ENCODE measurements around the gene EVA1B. TPM values are rescaled to one million over a fixed set of nuclear protein-coding genes. Genes with fewer than 3 reads are reported as not detected.

Gene EVA1B
- total and polyA plus RNA-seq, 4 donors, result 8.0 to 67.6 (median 25.0) TPM

DNA sequence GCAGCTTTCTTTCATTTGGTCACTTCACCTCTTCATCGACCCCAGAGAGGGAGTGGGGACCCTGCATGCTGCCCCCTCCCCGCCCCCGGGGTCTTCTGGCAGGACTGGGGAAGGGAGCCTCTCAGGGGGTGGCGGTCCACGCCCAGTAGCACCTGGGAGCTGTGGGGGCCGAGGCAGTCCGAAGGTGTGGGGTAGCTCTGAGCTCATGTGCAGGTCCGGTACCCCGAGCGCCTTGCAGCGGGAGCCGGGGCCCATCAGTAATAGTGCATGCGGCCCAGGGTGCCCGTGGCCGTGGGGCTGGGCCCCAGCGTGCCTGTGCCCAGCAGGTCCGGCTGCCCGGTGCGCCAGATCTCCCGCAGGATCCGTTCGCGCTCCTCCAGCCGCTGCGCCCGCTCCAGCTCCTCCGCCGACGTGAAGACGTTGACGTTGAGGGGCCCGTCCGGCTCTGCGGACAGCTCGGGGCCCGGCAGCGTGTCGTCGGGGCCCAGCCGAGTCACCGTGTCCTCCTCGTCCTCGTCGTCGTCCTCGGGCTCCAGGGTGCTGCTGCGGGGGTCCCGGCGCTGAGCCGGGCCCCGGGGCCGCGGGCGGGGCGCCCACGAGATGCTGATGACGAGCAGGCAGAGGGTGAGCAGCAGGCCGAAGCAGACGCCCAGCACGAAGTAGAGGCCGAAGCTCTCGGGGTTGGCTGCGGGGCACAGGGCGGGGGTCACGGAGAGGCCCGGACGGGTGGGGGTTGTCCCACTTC is 1.2 kb downstream of the EVA1B start:
- Histone ChIP-seq H3K27me3 (ENCODE audit: control insufficient read depth, insufficient read depth, low read length) (peaks cover 31% of the 10 kb centered on the region), H3K36me3 (ENCODE audit: control insufficient read depth, insufficient read depth, low read length) (peaks cover 32% of the 10 kb centered on the region), H3K4me3 (ENCODE audit: low read depth, low read length) (peak overlapping the region; percentile 45), H3K9me3 (ENCODE audit: control insufficient read depth, insufficient read depth, low read length) (no peaks in the 10 kb centered on the region), H3K27ac (ENCODE audit: low read depth, low read length) (peak overlapping the region; percentile 84), H3K4me1 (ENCODE audit: control insufficient read depth, insufficient read depth, low read length) (peaks cover 37% of the 10 kb centered on the region)
- WGBS (ENCODE audit: insufficient coverage), result 25% methylated on average over 67 of the region's 67 CpGs
- DNase-seq (ENCODE audit: low read depth in 4 of 6, low spot score in 6 of 6), result peak in 1 of 6 donors; percentile 24

DNA sequence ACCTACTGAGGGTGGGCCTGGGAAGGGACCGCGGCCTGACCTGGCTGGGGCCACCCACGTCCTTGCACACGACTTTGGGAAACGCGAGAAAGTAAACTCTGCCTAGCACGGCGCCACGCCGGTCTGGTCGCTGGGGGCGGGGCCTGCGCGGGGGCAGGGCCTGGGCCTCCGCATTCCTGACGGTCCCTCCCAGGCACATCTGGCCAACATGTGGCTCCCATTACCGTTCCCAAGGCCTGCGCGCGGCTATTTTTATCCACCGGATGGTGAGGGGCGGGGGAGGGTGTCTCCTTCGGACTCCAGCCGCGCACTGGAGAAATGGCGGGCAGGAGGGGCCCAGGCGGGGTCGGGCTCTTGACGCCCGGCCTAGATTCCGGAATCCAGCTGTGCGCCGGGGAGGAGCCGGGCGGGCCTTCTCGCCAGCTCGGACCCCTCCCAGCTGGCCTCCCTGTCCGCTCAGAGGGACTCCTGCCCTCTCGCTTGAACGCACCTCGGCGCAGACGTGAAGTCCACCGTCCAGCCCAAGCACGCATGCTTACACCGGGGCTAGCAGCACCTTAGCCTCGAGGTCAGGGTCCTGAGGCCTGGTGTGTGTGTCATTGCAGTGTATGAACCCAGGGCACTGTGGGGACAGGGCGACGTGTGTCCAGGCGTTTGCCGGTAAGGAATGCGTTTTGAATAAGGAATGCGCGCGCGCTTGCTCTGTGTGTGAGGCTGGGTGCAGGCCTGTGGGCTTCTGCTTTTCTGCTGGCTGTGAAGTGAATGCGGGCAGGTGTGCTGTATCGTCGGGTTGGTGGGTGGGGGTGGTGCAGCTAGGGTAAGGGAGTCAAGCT is 2.1 kb downstream of the EVA1B start:
- peak overlapping the region; percentile 67 for H3K27ac ChIP-seq (ENCODE audit: low read depth, low read length)

GRCh38 chr1:36320767-36321118 is 2.7 kb downstream of the EVA1B start:
- no peak for DNase-seq (ENCODE audit: low read depth in 4 of 6, low spot score in 6 of 6)
- H3K4me1 ChIP-seq (ENCODE audit: control insufficient read depth, insufficient read depth, low read length), result peaks cover 34% of the 10 kb centered on the region
- WGBS (ENCODE audit: insufficient coverage), result 21% methylated on average over 21 of the region's 23 CpGs
- peaks cover 33% of the 10 kb centered on the region for H3K36me3 ChIP-seq (ENCODE audit: control insufficient read depth, insufficient read depth, low read length)
- H3K27ac ChIP-seq (ENCODE audit: low read depth, low read length), result peak overlapping the region; percentile 67
- H3K4me3 ChIP-seq (ENCODE audit: low read depth, low read length), result peak overlapping the region; percentile 32
- H3K9me3 ChIP-seq (ENCODE audit: control insufficient read depth, insufficient read depth, low read length), result no peaks in the 10 kb centered on the region
- H3K27me3 ChIP-seq (ENCODE audit: control insufficient read depth, insufficient read depth, low read length), result peaks cover 31% of the 10 kb centered on the region

More for the DNA sequence above, 2.1 kb downstream of the EVA1B start:
- peaks cover 33% of the 10 kb centered on the region for H3K36me3 ChIP-seq (ENCODE audit: control insufficient read depth, insufficient read depth, low read length)
- H3K4me3 ChIP-seq (ENCODE audit: low read depth, low read length), result peak overlapping the region; percentile 32
- DNase-seq (ENCODE audit: low read depth in 4 of 6, low spot score in 6 of 6), result peak in 2 of 6 donors; percentile 16 to 85
- WGBS (ENCODE audit: insufficient coverage), result 27% methylated on average over 59 of the region's 59 CpGs
- no peaks in the 10 kb centered on the region for H3K9me3 ChIP-seq (ENCODE audit: control insufficient read depth, insufficient read depth, low read length)
- H3K4me1 ChIP-seq (ENCODE audit: control insufficient read depth, insufficient read depth, low read length), result peaks cover 37% of the 10 kb centered on the region
- H3K27me3 ChIP-seq (ENCODE audit: control insufficient read depth, insufficient read depth, low read length), result peaks cover 31% of the 10 kb centered on the region

GRCh38 chr1:36320291-36320761 is 3.1 kb downstream of the EVA1B start:
- Histone ChIP-seq H3K27ac (ENCODE audit: low read depth, low read length) (peak overlapping the region; percentile 67), H3K27me3 (ENCODE audit: control insufficient read depth, insufficient read depth, low read length) (peaks cover 31% of the 10 kb centered on the region), H3K36me3 (ENCODE audit: control insufficient read depth, insufficient read depth, low read length) (peaks cover 33% of the 10 kb centered on the region), H3K4me1 (ENCODE audit: control insufficient read depth, insufficient read depth, low read length) (peaks cover 32% of the 10 kb centered on the region), H3K4me3 (ENCODE audit: low read depth, low read length) (peak overlapping the region; percentile 32), H3K9me3 (ENCODE audit: control insufficient read depth, insufficient read depth, low read length) (no peaks in the 10 kb centered on the region)
- DNase-seq (ENCODE audit: low read depth in 4 of 6, low spot score in 6 of 6), result peak in 1 of 6 donors; percentile 17
- WGBS (ENCODE audit: insufficient coverage), result 62% methylated on average over 12 of the region's 16 CpGs

DNA sequence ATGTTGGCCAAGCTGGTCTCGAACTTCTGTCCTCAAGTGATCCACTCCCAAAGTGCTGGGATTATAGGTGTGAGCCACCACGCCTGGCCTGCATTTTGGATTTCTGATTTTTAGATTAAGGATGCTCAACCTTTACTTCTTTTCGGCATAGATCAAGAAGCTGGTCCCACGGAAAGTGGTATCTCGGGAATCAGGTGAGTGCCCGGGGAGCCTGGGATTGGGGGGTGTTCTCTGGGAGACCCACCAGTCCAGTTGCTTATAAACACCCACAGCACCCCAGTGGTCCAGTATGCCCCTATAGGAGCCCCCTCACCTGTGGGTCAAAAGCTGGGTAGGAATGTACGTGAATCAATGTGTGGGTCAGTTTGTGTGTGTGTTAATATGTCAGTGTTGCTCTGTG is 14.0 kb downstream of the EVA1B start:
- no peak for DNase-seq (ENCODE audit: low read depth in 4 of 6, low spot score in 6 of 6)
- 87% methylated on average over 3 of the region's 7 CpGs for WGBS (ENCODE audit: insufficient coverage)
- H3K36me3 ChIP-seq (ENCODE audit: control insufficient read depth, insufficient read depth, low read length), result peaks cover 16% of the 10 kb centered on the region
- no peaks in the 10 kb centered on the region for H3K27me3 ChIP-seq (ENCODE audit: control insufficient read depth, insufficient read depth, low read length)
- no peaks in the 10 kb centered on the region for H3K9me3 ChIP-seq (ENCODE audit: control insufficient read depth, insufficient read depth, low read length)
- H3K27ac ChIP-seq (ENCODE audit: low read depth, low read length), result no peak overlapping the region
- H3K4me3 ChIP-seq (ENCODE audit: low read depth, low read length), result no peak overlapping the region
- peaks cover 21% of the 10 kb centered on the region for H3K4me1 ChIP-seq (ENCODE audit: control insufficient read depth, insufficient read depth, low read length)

GRCh38 chr1:36307601-36308330 is 15.7 kb downstream of the EVA1B start:
- peaks cover 26% of the 10 kb centered on the region for H3K36me3 ChIP-seq (ENCODE audit: control insufficient read depth, insufficient read depth, low read length)
- H3K9me3 ChIP-seq (ENCODE audit: control insufficient read depth, insufficient read depth, low read length), result no peaks in the 10 kb centered on the region
- H3K27ac ChIP-seq (ENCODE audit: low read depth, low read length), result no peak overlapping the region
- no peaks in the 10 kb centered on the region for H3K27me3 ChIP-seq (ENCODE audit: control insufficient read depth, insufficient read depth, low read length)
- no peak for DNase-seq (ENCODE audit: low read depth in 4 of 6, low spot score in 6 of 6)
- 55% methylated on average over 2 of the region's 10 CpGs for WGBS (ENCODE audit: insufficient coverage)
- H3K4me3 ChIP-seq (ENCODE audit: low read depth, low read length), result peak overlapping the region; percentile 51
- peaks cover 21% of the 10 kb centered on the region for H3K4me1 ChIP-seq (ENCODE audit: control insufficient read depth, insufficient read depth, low read length)

- H3K4me1 ChIP-seq (ENCODE audit: control insufficient read depth, insufficient read depth, low read length), result peaks cover 21% of the 10 kb centered on the region
- H3K9me3 ChIP-seq (ENCODE audit: control insufficient read depth, insufficient read depth, low read length), result no peaks in the 10 kb centered on the region
- WGBS (ENCODE audit: insufficient coverage), result under 1% methylated on average over 45 of the region's 46 CpGs
- H3K4me3 ChIP-seq (ENCODE audit: low read depth, low read length), result peak overlapping the region; percentile 51
- no peaks in the 10 kb centered on the region for H3K27me3 ChIP-seq (ENCODE audit: control insufficient read depth, insufficient read depth, low read length)
- no peak overlapping the region for H3K27ac ChIP-seq (ENCODE audit: low read depth, low read length)
- peak; percentile 77 to 98 (median 86) for DNase-seq (ENCODE audit: low read depth in 4 of 6, low spot score in 6 of 6)
- peaks cover 31% of the 10 kb centered on the region for H3K36me3 ChIP-seq (ENCODE audit: control insufficient read depth, insufficient read depth, low read length)
These were observed 16.5 kb downstream of the EVA1B start for GRCh38 chr1:36306902-36307456.

GRCh38 chr1:36306210-36306901 is 17.1 kb downstream of the EVA1B start, which contains the start of gene SH3D21:
Gene SH3D21, plus strand, starts transcription at chr1:36306368. Its CDS starts 53 bp downstream, at chr1:36306421.
- Histone ChIP-seq H3K36me3 (ENCODE audit: control insufficient read depth, insufficient read depth, low read length) (peaks cover 34% of the 10 kb centered on the region), H3K4me1 (ENCODE audit: control insufficient read depth, insufficient read depth, low read length) (peaks cover 21% of the 10 kb centered on the region), H3K9me3 (ENCODE audit: control insufficient read depth, insufficient read depth, low read length) (no peaks in the 10 kb centered on the region), H3K27ac (ENCODE audit: low read depth, low read length) (peak within 1 kb of the TSS; percentile 7), H3K27me3 (ENCODE audit: control insufficient read depth, insufficient read depth, low read length) (no peaks in the 10 kb centered on the region), H3K4me3 (ENCODE audit: low read depth, low read length) (peak within 1 kb of the TSS; percentile 51)
- DNase-seq (ENCODE audit: low read depth in 4 of 6, low spot score in 6 of 6), result peak in 2 of 6 donors; percentile 45 to 50
- WGBS (ENCODE audit: insufficient coverage), result 2% methylated on average over 65 of the region's 65 CpGs

DNA sequence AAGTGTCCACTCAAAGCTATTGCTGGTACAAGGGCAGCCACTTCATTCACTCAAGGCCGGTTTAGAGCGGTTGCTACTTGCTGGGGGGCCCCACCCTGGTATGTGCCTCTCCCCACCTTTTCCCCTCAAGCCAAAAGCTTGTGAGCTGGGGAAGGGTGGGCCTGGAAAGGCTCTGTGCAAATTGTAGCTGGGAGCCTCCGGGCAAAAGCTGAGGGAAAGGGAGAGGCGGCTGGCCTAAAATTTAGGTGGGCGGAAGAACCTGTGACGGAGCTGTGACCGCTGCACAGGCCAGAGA is 17.6 kb downstream of the EVA1B start:
- H3K27ac ChIP-seq (ENCODE audit: low read depth, low read length), result peak overlapping the region; percentile 7
- WGBS (ENCODE audit: insufficient coverage), result 61% methylated on average over 6 of the region's 7 CpGs
- no peaks in the 10 kb centered on the region for H3K27me3 ChIP-seq (ENCODE audit: control insufficient read depth, insufficient read depth, low read length)
- no peak overlapping the region for H3K4me3 ChIP-seq (ENCODE audit: low read depth, low read length)
- DNase-seq (ENCODE audit: low read depth in 4 of 6, low spot score in 6 of 6), result no peak
- H3K9me3 ChIP-seq (ENCODE audit: control insufficient read depth, insufficient read depth, low read length), result no peaks in the 10 kb centered on the region
- H3K36me3 ChIP-seq (ENCODE audit: control insufficient read depth, insufficient read depth, low read length), result peaks cover 38% of the 10 kb centered on the region
- H3K4me1 ChIP-seq (ENCODE audit: control insufficient read depth, insufficient read depth, low read length), result peaks cover 21% of the 10 kb centered on the region

All from spinal cord (tissue), 10 donors.